Muscle layer of duodenum (tissue), 2 donors: ENCODE measurements around the gene HSD17B13.
"Not testable (repeated sequence)": the region's sequence is repeated elsewhere in the genome, so short reads cannot be mapped to it uniquely, and the experiment has no call there.

ENCODE experiments used
- H3K27ac ChIP-seq: one replicate; pipeline ENCODE4 v1.7.0; 2013; ENCODE audit warnings: mild to moderate bottlenecking, low read length
- H3K27me3 ChIP-seq: one replicate; pipeline ENCODE4 v1.7.0; 2013; ENCODE audit warnings: low read depth, mild to moderate bottlenecking, control low read depth, low read length
- H3K36me3 ChIP-seq, 2 donors: one replicate each; pipeline ENCODE4 v1.7.0; 2013; ENCODE audit warnings: low read length in 2 of 2, control low read depth in 1 of 2, mild to moderate bottlenecking in 1 of 2; ENCODE audit not compliant: insufficient read depth in 2 of 2, control insufficient read depth in 1 of 2
- H3K4me1 ChIP-seq, 2 donors: one replicate each; pipeline ENCODE4 v1.7.0; 2013; ENCODE audit warnings: low read length in 2 of 2, mild to moderate bottlenecking in 2 of 2, control low read depth in 1 of 2, moderate library complexity in 1 of 2; ENCODE audit not compliant: insufficient read depth in 2 of 2, control insufficient read depth in 1 of 2
- H3K4me3 ChIP-seq, 2 donors: one replicate each; pipeline ENCODE4 v1.7.0; 2013; ENCODE audit warnings: low read length in 2 of 2, low read depth in 1 of 2, mild to moderate bottlenecking in 1 of 2
- H3K9me3 ChIP-seq, 2 donors: one replicate each; pipeline ENCODE4 v1.7.0; 2013; ENCODE audit warnings: low read length in 2 of 2, control low read depth in 1 of 2, mild to moderate bottlenecking in 1 of 2; ENCODE audit not compliant: control insufficient read depth in 1 of 2
- donor health status: healthy.

Gene HSD17B13

GRCh38 chr4:87342872-87343271 is 20.2 kb upstream of the HSD17B13 start:
- Histone ChIP-seq H3K9me3 (peaks cover 0 to 21% of the 10 kb centered on the region in 2 donors), H3K4me3 (no peak overlapping the region), H3K36me3 (peaks cover 17 to 48% of the 10 kb centered on the region in 2 donors), H3K27ac (no peak overlapping the region), H3K4me1 (no peaks in the 10 kb centered on the region), H3K27me3 (no peaks in the 10 kb centered on the region)

GRCh38 chr4:87341954-87342635 is 19.4 kb upstream of the HSD17B13 start:
- not testable (repeated sequence) for H3K27ac ChIP-seq, H3K27me3 ChIP-seq, H3K4me1 ChIP-seq, H3K4me3 ChIP-seq
- H3K9me3 ChIP-seq = peaks cover 0 to 21% of the 10 kb centered on the region in 2 donors
- peaks cover 17 to 55% of the 10 kb centered on the region in 2 donors for H3K36me3 ChIP-seq

GRCh38 chr4:87339440-87339839 is 16.8 kb upstream of the HSD17B13 start:
- H3K4me1 ChIP-seq = no peaks in the 10 kb centered on the region
- no peak overlapping the region for H3K4me3 ChIP-seq
- peaks cover 0 to 2% of the 10 kb centered on the region in 2 donors for H3K9me3 ChIP-seq
- H3K36me3 ChIP-seq = peaks cover 25 to 53% of the 10 kb centered on the region in 2 donors
- H3K27me3 ChIP-seq = no peaks in the 10 kb centered on the region
- no peak overlapping the region for H3K27ac ChIP-seq

GRCh38 chr4:87337361-87337760 is 14.7 kb upstream of the HSD17B13 start:
- Histone ChIP-seq H3K36me3 (peaks cover 25 to 67% of the 10 kb centered on the region in 2 donors), H3K27me3 (no peaks in the 10 kb centered on the region), H3K9me3 (peaks cover 0 to 14% of the 10 kb centered on the region in 2 donors), H3K4me1 (no peaks in the 10 kb centered on the region), H3K4me3 (no peak overlapping the region), H3K27ac (no peak overlapping the region)

GRCh38 chr4:87333267-87333666 is 10.6 kb upstream of the HSD17B13 start:
- Histone ChIP-seq H3K9me3 (peaks cover 0 to 19% of the 10 kb centered on the region in 2 donors), H3K4me3 (no peak overlapping the region), H3K4me1 (no peaks in the 10 kb centered on the region), H3K27me3 (no peaks in the 10 kb centered on the region), H3K36me3 (peaks cover 8 to 45% of the 10 kb centered on the region in 2 donors), H3K27ac (no peak overlapping the region)

- Histone ChIP-seq H3K9me3 (peaks cover 0 to 19% of the 10 kb centered on the region in 2 donors), H3K4me3 (no peak overlapping the region), H3K36me3 (peaks cover 0 to 27% of the 10 kb centered on the region in 2 donors), H3K4me1 (no peaks in the 10 kb centered on the region), H3K27me3 (no peaks in the 10 kb centered on the region), H3K27ac (no peak overlapping the region)
Measured at GRCh38 chr4:87330761-87331160, 8.1 kb upstream of the HSD17B13 start.

- H3K36me3 ChIP-seq = no peaks in the 10 kb centered on the region
- H3K4me3 ChIP-seq = no peak overlapping the region
- H3K4me1 ChIP-seq = peaks cover 0 to 4% of the 10 kb centered on the region in 2 donors
- H3K9me3 ChIP-seq = peaks cover 0 to 5% of the 10 kb centered on the region in 2 donors
- H3K27ac ChIP-seq = no peak overlapping the region
- no peaks in the 10 kb centered on the region for H3K27me3 ChIP-seq
Measured at GRCh38 chr4:87327136-87327535, 4.5 kb upstream of the HSD17B13 start.

- H3K9me3 ChIP-seq = peaks cover 0 to 1% of the 10 kb centered on the region in 2 donors
- H3K27ac ChIP-seq = no peak overlapping the region
Measured at GRCh38 chr4:87326460-87326859, 3.8 kb upstream of the HSD17B13 start.

GRCh38 chr4:87321888-87322287 is 794 bp downstream of the HSD17B13 start:
- Histone ChIP-seq H3K27me3 (no peaks in the 10 kb centered on the region), H3K4me1 (peaks cover 0 to 4% of the 10 kb centered on the region in 2 donors), H3K4me3 (no peak overlapping the region), H3K36me3 (no peaks in the 10 kb centered on the region), H3K27ac (no peak overlapping the region), H3K9me3 (no peaks in the 10 kb centered on the region)

More at GRCh38 chr4:87326460-87326859, 3.8 kb upstream of the HSD17B13 start:
- Histone ChIP-seq H3K4me1 (peaks cover 0 to 4% of the 10 kb centered on the region in 2 donors), H3K27me3 (no peaks in the 10 kb centered on the region), H3K4me3 (no peak overlapping the region), H3K36me3 (no peaks in the 10 kb centered on the region)

GRCh38 chr4:87317527-87317926 is 5.2 kb downstream of the HSD17B13 start:
- no peaks in the 10 kb centered on the region for H3K27me3 ChIP-seq
- H3K4me3 ChIP-seq = no peak overlapping the region
- H3K4me1 ChIP-seq = peaks cover 0 to 1% of the 10 kb centered on the region in 2 donors
- H3K9me3 ChIP-seq = no peaks in the 10 kb centered on the region
- no peak overlapping the region for H3K27ac ChIP-seq
- no peaks in the 10 kb centered on the region for H3K36me3 ChIP-seq

GRCh38 chr4:87316961-87317360 is 5.7 kb downstream of the HSD17B13 start:
- Histone ChIP-seq H3K4me3 (no peak overlapping the region), H3K36me3 (no peaks in the 10 kb centered on the region), H3K9me3 (no peaks in the 10 kb centered on the region), H3K4me1 (no peaks in the 10 kb centered on the region), H3K27me3 (no peaks in the 10 kb centered on the region), H3K27ac (no peak overlapping the region)

GRCh38 chr4:87315000-87315399 is 7.7 kb downstream of the HSD17B13 start:
- not testable (repeated sequence) for H3K4me1 ChIP-seq, H3K27ac ChIP-seq, H3K36me3 ChIP-seq, H3K9me3 ChIP-seq, H3K4me3 ChIP-seq, H3K27me3 ChIP-seq
